Measurements from ENCODE around the gene WNT4. TPM values are rescaled to one million over a fixed set of nuclear protein-coding genes. Genes with fewer than 3 reads are reported as not detected.

The WNT4 gene
- total RNA-seq, 2 experiments from 2014 or later, result not detected

DNA sequence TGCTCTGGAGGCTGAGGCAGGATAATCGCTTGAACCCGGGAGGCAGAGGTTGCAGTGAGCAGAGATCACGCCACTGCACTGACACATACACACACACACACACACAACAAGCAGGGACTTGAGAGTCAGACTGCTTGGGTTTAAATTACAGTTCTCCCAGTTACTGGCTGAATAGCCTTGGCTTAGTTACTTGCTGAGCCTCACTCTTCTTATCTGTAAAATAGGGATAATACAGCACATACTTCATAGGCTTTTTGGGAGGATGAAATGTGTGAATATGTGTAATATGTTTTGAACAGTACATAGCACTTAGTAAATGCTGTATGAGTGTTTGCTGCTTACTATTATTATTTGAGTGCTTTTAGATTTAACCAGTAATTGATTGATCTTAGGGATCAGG is 66.6 kb downstream of the WNT4 start:
- no peaks in the 10 kb centered on the region for H3K27me3 Mint-ChIP-seq
- Histone ChIP-seq H3K27me3 (ENCODE audit: control insufficient read depth in 1 of 2, insufficient read depth in 2 of 2, low read length in 2 of 2) (no peaks in the 10 kb centered on the region), H3K9me3 (ENCODE audit: control insufficient read depth in 1 of 2, insufficient read depth in 1 of 2, low read length in 2 of 2) (no peaks in the 10 kb centered on the region), H3K27ac (ENCODE audit: low read depth in 1 of 2, low read length in 2 of 2) (peak overlapping the region in 1 of 2 donors; percentile 14), H3K4me3 (ENCODE audit: low read length) (no peak overlapping the region), H3K36me3 (ENCODE audit: insufficient read depth, low read length) (peaks cover 76% of the 10 kb centered on the region), H3K4me1 (ENCODE audit: insufficient read depth, low read length) (peaks cover 66% of the 10 kb centered on the region)
- H3K4me3 Mint-ChIP-seq, result peak overlapping the region; percentile 71
- H3K9me3 Mint-ChIP-seq, result no peaks in the 10 kb centered on the region
- intact Hi-C loops (cut with DNase I, micrococcal nuclease), result no loop called here
- ChIA-PET POLR2A (interaction anchor here (0.9 to 1.7 kb wide), 3 partner anchors 37 to 52 kb away, joined by 3 to 8 read pairs (median 4); no protein-coding TSS in a partner anchor), CTCF (no interaction called here)
- peaks cover 97% of the 10 kb centered on the region for H3K36me3 Mint-ChIP-seq (ENCODE audit: low read depth)
- ATAC-seq (ENCODE audit: poor library complexity), result no peak
- H3K4me1 Mint-ChIP-seq (ENCODE audit: low read depth), result peaks cover 92% of the 10 kb centered on the region
- peak overlapping the region; percentile 83 for H3K27ac Mint-ChIP-seq
- TF ChIP-seq, protein P1, sequence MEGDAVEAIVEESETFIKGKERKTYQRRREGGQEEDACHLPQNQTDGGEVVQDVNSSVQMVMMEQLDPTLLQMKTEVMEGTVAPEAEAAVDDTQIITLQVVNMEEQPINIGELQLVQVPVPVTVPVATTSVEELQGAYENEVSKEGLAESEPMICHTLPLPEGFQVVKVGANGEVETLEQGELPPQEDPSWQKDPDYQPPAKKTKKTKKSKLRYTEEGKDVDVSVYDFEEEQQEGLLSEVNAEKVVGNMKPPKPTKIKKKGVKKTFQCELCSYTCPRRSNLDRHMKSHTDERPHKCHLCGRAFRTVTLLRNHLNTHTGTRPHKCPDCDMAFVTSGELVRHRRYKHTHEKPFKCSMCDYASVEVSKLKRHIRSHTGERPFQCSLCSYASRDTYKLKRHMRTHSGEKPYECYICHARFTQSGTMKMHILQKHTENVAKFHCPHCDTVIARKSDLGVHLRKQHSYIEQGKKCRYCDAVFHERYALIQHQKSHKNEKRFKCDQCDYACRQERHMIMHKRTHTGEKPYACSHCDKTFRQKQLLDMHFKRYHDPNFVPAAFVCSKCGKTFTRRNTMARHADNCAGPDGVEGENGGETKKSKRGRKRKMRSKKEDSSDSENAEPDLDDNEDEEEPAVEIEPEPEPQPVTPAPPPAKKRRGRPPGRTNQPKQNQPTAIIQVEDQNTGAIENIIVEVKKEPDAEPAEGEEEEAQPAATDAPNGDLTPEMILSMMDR (IDR thresholded peaks at IDR 0.05), result no peak
- DNase-seq, result no peak

DNA sequence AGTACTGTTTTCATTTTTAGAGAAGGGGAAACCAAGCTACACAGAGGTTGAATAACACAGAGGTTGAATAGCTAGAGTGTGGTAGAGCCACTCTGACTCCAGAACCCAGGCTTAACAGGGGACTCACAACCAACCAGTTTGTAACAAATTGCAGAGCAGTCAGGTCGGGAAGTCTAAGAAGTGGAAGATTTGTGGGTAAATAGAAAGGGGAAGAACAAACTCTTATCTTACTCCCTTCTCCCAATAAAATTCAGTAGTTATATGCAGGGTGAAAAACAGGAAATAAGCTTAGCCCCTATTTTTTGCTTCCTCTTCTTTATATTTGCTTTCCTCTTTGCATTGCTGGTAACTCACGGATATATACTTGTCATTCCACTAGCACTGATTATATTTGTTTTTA is 67.2 kb downstream of the WNT4 start:
- ChIA-PET POLR2A (interaction anchor here (0.8 to 1.7 kb wide), 5 partner anchors 36 to 292 kb away, joined by 3 to 8 read pairs (median 4); no protein-coding TSS in a partner anchor), CTCF (no interaction called here)
- Mint-ChIP-seq H3K4me3 (peak overlapping the region; percentile 71), H3K9me3 (no peaks in the 10 kb centered on the region), H3K36me3 (ENCODE audit: low read depth) (peaks cover 94% of the 10 kb centered on the region), H3K27ac (peak overlapping the region; percentile 83), H3K4me1 (ENCODE audit: low read depth) (peaks cover 89% of the 10 kb centered on the region), H3K27me3 (no peaks in the 10 kb centered on the region)
- H3K36me3 ChIP-seq (ENCODE audit: insufficient read depth, low read length), result peaks cover 75% of the 10 kb centered on the region
- ATAC-seq (ENCODE audit: poor library complexity), result no peak
- H3K4me1 ChIP-seq (ENCODE audit: insufficient read depth, low read length), result peaks cover 71% of the 10 kb centered on the region
- peak overlapping the region in 1 of 2 donors; percentile 14 for H3K27ac ChIP-seq (ENCODE audit: low read depth in 1 of 2, low read length in 2 of 2)
- TF ChIP-seq, protein P1 (IDR thresholded peaks at IDR 0.05), result no peak
- no peaks in the 10 kb centered on the region for H3K9me3 ChIP-seq (ENCODE audit: control insufficient read depth in 1 of 2, insufficient read depth in 1 of 2, low read length in 2 of 2)
- no peaks in the 10 kb centered on the region for H3K27me3 ChIP-seq (ENCODE audit: control insufficient read depth in 1 of 2, insufficient read depth in 2 of 2, low read length in 2 of 2)
- no peak for DNase-seq
- H3K4me3 ChIP-seq (ENCODE audit: low read length), result no peak overlapping the region
- intact Hi-C loops (cut with DNase I, micrococcal nuclease), result no loop called here

DNA sequence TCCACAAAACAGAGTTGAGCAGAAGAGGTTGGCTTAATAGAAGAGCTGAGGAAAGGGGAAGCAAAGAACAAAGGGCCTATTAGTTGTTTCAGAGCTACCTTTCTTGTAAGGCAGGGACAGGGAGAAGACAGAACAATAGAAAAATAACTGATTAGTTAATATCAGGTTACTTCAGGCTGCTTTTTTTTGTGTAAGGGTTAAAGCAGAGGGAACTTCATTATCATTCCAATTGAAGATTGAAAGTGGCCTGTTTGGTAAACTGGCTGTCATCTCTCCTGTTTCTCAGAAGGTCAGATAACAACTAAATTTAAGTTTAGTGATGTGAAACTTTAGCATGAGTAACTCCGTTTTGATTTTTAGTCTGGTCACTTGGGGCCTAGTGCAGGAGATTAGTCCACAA is 68.1 kb downstream of the WNT4 start:
- POLR2A ChIA-PET, result interaction anchor here (1.1 to 1.7 kb wide), 4 partner anchors 9 to 52 kb away, joined by 3 to 8 read pairs (median 4); no protein-coding TSS in a partner anchor
- peaks cover 68% of the 10 kb centered on the region for H3K36me3 ChIP-seq (ENCODE audit: insufficient read depth, low read length)
- H3K27ac Mint-ChIP-seq, result peak overlapping the region; percentile 83
- H3K9me3 ChIP-seq (ENCODE audit: control insufficient read depth in 1 of 2, insufficient read depth in 1 of 2, low read length in 2 of 2), result peaks cover 0 to 3% of the 10 kb centered on the region in 2 experiments
- no peaks in the 10 kb centered on the region for H3K9me3 Mint-ChIP-seq
- peaks cover 77% of the 10 kb centered on the region for H3K4me1 ChIP-seq (ENCODE audit: insufficient read depth, low read length)
- H3K4me3 ChIP-seq (ENCODE audit: low read length), result no peak overlapping the region
- H3K4me3 Mint-ChIP-seq, result peak overlapping the region; percentile 71
- DNase-seq (no peak), ATAC-seq (ENCODE audit: poor library complexity) (no peak)
- no peaks in the 10 kb centered on the region for H3K27me3 Mint-ChIP-seq
- H3K27ac ChIP-seq (ENCODE audit: low read depth in 1 of 2, low read length in 2 of 2), result no peak overlapping the region
- peaks cover 84% of the 10 kb centered on the region for H3K4me1 Mint-ChIP-seq (ENCODE audit: low read depth)
- intact Hi-C loops (cut with DNase I, micrococcal nuclease), result no loop called here
- peaks cover 89% of the 10 kb centered on the region for H3K36me3 Mint-ChIP-seq (ENCODE audit: low read depth)
- CTCF ChIA-PET, result no interaction called here
- no peaks in the 10 kb centered on the region for H3K27me3 ChIP-seq (ENCODE audit: control insufficient read depth in 1 of 2, insufficient read depth in 2 of 2, low read length in 2 of 2)
- TF ChIP-seq, protein P1 (IDR thresholded peaks at IDR 0.05), result no peak

All from CD4-positive, alpha-beta T cell (primary cell).